UCSD-AML1 (cell line): ENCODE measurements around the gene TKT.

Experiments
- DNase-seq: peaks from one replicate; lab custom pipeline; 2025; ENCODE audit not compliant: unreplicated experiment; lab: John Stamatoyannopoulos, UW

TKT gene

GRCh38 chr3:53240989-53241972, 14.5 kb downstream of the TKT start:
- no peak for DNase-seq

GRCh38 chr3:53239800-53240199, 16.0 kb downstream of the TKT start:
- DNase-seq: no peak

- no peak for DNase-seq
Measured at GRCh38 chr3:53238886-53239285, 16.9 kb downstream of the TKT start.

GRCh38 chr3:53238051-53238850, 17.6 kb downstream of the TKT start:
- DNase-seq: no peak

- peak; percentile 82 for DNase-seq
Measured at GRCh38 chr3:53236112-53236841, 19.5 kb downstream of the TKT start.

GRCh38 chr3:53235545-53235944, 20.3 kb downstream of the TKT start:
- DNase-seq: no peak

GRCh38 chr3:53234841-53235232, 21.0 kb downstream of the TKT start:
- DNase-seq: no peak

GRCh38 chr3:53234130-53234840, 21.5 kb downstream of the TKT start:
- DNase-seq: no peak

- DNase-seq: no peak
Measured at GRCh38 chr3:53232641-53233377, 23.0 kb downstream of the TKT start.

GRCh38 chr3:53231532-53232511, 24.0 kb downstream of the TKT start:
- DNase-seq: no peak

GRCh38 chr3:53230789-53231188, 25.0 kb downstream of the TKT start:
- DNase-seq: no peak

GRCh38 chr3:53230041-53230621, 25.7 kb downstream of the TKT start:
- no peak for DNase-seq

- DNase-seq: no peak
Measured at GRCh38 chr3:53229606-53230005, 26.2 kb downstream of the TKT start.

GRCh38 chr3:53229171-53229570, 26.7 kb downstream of the TKT start:
- no peak for DNase-seq

- DNase-seq: no peak
Measured at GRCh38 chr3:53227993-53228885, 27.6 kb downstream of the TKT start.

GRCh38 chr3:53226841-53227407, 28.9 kb downstream of the TKT start:
- DNase-seq: no peak
